Ramos (cell line): Measurements from ENCODE around the gene PCK2.

Experiments used
- in situ Hi-C: fragments of 300-500 bp; cut with MboI; formaldehyde crosslinking; loops from one replicate; pipeline ENCODE4 v1.14.3; 2022; ENCODE audit warnings: low sequenced_read_pairs; ENCODE audit not compliant: unreplicated experiment

PCK2 gene

DNA sequence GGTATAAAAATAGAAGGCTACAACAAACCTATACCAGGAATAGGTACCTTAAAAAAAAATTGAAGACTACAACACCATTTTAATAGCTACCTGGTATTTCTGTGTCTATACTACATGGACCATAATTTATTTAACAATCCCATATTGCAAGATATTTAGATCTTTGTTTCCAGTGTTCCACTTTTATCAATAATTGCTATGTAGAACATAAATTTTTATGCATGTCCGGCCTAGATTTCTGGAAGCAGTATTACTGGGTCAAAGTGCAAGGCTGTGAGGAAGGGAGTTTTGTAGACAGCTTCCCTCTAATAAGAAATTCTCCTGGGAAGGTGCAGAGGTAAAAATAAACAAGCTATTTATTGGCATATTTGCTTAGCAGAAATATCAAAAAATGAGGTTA is 16.4 kb downstream of the PCK2 start:
- in situ Hi-C loops = no loop called here

DNA sequence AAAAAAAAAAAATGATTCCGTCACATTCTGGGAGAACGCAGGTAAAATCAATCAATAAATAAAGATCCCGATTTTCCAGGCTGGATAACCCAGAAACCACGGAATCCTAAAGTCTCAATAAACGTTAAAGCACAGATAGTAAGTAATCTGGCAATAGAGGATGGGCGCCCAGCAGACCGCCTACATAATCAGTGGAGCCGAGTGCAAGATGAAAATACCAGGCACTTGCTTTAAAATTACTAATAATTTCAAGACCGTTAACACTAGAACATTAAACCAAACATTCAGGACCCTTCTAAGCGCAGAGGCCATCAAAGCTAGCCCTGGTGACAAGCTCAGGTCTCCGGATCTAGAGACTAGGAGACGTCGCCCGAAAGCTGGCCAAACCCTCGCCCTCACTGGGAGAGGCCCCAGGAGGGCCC is 19.3 kb downstream of the PCK2 start:
- in situ Hi-C loops = no loop called here

DNA sequence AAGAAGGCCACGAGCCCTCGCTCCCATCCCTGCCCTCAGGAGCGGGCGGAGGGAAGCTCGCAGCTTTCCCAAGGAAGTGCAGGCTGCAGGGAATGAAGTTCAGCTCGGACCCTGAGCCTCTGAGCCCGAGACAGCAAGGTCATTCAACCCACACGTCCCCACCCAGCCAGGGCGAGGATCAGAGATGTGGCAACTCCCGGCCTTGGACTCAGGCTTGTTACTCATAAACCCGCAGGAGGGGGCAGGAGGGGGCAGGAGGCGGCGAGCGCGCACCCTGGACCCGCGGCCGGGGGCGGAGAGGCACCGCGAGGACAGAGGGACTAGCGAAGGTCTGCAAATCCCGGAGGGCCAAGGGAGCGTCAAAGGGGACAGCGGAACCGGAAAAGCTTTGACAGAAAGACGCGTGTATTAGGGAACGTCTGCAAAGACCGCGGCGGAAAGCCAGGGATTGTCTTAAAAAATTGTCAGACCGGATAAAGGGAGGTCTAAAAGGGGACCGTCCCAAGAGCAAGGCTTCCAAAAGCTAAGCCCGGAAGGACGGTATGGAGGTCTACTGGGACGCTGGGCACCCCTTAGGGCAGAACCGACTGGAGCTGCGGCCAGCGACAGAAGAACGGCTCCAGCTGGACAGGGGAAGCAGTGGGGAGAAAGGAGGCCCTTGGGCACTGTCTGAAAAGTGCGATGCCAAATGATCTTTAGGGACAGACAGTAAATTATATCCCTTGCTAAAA is 19.9 kb downstream of the PCK2 start:
- in situ Hi-C loops = no loop called here

DNA sequence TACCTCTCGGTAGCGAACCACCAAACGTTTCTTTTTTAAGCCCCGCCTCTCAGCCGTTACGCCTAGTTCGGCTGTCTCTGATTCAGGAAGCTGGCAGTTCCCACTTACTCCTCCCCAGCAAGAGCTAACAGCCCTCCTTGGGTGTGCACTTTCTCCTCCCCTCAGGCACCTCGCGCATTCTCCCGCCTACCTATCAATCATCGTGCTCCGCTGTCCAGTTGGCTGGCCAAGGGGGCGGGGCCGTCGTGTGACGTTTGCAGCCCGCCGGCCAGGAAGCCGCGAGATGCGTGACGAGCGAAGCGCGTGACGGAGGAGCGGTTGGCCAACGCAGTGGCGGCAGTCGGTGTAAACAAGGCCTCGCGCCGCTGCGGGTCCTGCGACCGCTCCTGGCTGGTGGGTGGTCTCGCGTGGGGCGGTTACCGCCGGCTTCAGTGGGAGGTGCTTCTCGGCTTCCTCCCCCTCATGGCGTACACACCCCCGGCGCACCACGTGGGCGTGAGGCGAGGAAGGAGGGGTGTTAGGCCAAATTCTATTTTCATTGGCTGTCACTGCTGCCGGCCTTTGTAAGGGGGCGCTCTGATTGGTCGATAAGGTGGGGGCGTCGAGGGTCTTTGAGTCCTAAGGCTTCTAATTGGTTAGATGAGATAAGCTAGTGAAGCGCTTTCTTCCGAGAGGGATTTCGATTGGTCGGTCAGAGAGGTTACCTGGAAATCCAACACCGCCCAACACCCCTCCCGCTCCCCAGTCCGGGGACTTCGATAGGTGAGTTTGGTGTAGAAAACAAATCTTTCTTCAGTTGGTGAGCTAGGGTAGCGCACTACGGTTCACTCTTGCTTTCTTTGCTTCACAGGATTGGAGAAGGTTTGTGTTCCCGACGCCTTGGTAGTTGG is 20.7 kb downstream of the PCK2 start, which contains the start of the genes DCAF11 and NRL:
TSS of gene DCAF11 (plus strand) at position 246 of the 890 bp plus-strand sequence. CDS start 818 bp downstream, outside the sequence.
TSS of gene NRL (minus strand) at position 418 of the 890 bp plus-strand sequence. CDS start 32,101 bp downstream, outside the sequence.
- in situ Hi-C loops = no loop called here

DNA sequence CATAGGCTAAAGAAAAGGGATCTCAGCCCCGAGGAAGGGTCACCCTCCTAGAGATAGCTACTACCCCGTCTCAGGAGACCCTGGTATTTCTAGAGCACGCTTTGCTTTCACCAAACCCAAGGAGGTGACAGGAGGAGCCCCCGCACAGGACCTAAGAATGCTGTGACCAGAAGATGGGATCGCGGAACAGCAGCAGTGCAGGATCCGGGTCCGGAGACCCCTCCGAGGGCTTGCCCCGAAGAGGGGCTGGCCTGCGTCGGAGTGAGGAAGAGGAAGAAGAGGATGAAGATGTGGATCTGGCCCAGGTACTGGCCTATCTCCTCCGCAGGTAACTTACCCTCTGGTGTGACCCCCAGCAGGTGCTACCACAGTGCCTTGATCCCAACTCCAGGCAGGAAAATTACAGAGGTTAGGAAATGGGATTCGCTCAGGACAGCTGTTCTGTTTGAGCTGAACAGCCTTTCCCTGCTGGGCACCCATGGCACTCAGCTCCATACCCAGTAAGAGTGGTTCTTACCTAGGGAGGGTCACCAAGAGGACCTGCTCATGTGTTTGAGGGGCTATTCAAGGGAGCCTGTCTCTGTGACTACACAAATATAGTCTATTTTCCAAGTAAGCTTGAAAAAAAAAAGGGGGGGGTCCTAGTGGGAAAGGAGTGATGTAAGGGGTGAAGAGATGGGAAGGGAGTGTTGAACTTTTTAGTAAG is 21.5 kb downstream of the PCK2 start:
- in situ Hi-C loops = no loop called here

DNA sequence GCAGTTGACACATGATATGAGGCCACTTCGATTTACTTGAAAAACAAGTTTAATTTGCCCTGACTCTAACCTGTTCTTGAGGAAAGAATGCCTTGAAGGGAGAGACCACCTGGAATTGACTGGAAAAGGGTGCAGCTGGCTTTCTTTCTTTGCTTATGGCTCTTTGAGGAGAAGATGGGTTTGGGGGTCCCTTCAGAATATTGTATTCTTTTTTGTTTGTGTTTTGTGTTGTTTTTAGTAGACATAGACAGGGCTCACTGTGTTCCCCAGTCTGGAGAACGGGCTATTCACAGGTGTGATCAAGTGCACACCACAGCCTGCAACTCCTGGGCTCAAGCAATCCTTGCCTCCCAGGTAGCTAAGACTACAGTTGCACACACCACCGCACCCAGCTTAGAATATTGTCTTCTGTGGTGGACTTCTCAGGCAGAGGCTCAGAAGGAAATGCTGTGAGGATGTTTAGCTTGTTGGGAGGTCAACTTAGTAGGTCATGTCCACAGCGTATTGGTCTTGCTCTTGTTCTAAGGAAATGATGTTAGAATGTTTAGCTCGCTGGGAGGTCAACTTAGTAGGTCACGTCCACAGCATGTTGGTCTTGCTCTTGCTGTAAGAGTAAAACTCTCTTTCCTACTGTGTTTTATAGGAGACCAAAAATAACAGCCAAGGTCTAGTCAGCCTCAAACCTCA is 22.2 kb downstream of the PCK2 start:
- in situ Hi-C loops = no loop called here

DNA sequence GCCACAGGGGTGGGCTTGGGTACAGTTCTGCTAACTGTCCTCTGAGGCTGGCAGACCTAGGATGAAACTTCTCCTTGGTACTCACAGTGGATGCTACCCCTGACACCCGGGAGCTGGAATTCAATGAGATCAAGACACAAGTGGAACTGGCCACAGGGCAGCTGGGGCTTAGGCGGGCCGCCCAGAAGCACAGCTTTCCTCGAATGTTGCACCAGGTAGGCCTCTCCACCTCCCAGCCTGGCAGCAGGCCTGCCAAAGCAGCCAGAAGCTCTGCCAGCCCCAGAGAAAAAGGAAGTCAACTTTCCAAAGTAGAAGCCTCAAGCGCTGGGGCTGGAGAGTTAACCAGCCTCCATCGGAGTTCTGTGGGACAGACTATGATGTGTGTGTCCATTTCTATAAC is 23.1 kb downstream of the PCK2 start:
- in situ Hi-C loops = no loop called here

DNA sequence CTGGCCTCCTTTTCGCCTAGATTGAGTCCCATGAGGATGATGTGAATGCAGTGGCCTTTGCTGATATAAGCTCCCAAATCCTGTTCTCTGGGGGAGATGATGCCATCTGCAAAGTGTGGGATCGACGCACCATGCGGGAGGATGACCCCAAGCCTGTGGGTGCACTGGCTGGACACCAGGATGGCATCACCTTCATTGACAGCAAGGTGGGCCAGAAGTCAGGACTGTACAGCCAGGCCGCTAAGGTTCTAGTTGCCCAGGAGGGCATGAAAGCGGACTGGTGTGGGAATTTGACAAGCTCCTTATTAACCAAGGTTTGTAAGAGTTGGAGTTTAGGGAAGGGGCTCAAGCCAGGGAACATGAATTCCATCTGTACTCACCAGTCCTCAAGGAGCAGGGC is 25.6 kb downstream of the PCK2 start:
- in situ Hi-C loops = no loop called here

DNA sequence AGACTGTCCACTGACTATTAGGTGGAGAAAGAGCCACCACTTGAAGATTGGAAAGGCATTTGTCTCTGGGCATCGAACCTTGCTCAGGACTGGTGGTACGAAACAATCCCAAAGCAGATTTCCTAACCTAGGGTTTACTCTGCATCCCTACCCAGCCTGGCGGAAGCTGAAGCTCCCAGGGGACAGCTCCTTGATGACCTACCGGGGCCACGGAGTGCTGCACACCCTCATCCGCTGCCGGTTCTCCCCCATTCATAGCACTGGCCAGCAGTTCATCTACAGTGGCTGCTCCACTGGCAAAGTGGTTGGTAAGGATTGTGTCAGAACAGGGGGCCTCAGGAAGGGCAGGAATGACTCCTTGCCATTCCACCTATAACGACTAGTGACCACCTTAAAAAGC is 27.1 kb downstream of the PCK2 start:
- in situ Hi-C loops = no loop called here

DNA sequence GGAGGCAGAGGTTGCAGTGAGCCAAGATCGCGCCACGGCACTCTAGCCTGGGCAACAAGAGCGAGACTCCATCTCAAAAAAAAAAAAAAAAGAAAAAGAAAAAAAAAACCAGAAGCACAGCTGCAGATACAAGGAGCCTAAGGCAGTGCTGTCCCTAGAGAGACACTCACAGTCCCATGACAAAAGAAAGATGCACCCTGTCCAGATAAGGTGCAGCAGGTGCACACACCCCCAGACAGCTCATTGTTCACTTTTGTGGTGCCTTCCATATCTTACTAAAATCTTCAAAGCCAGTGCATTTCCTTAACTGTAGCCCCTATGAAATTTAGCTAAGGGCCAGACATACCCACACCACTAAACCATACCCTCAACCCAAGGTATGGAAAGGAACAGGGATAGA is 28.3 kb downstream of the PCK2 start:
- in situ Hi-C loops = no loop called here

DNA sequence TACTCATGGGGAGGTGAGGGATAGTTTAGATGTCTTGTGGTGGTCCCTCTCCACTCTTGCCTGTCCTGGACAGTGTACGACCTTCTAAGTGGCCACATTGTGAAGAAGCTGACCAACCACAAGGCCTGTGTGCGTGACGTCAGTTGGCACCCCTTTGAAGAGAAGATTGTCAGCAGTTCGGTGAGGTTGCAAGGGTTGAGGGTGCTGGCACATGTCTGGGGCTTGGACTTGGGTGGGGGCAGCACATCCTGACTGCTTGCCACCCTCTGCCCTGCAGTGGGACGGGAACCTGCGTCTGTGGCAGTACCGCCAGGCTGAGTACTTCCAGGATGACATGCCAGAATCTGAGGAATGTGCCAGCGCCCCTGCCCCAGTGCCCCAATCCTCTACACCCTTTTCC is 28.8 kb downstream of the PCK2 start:
- in situ Hi-C loops = no loop called here

DNA sequence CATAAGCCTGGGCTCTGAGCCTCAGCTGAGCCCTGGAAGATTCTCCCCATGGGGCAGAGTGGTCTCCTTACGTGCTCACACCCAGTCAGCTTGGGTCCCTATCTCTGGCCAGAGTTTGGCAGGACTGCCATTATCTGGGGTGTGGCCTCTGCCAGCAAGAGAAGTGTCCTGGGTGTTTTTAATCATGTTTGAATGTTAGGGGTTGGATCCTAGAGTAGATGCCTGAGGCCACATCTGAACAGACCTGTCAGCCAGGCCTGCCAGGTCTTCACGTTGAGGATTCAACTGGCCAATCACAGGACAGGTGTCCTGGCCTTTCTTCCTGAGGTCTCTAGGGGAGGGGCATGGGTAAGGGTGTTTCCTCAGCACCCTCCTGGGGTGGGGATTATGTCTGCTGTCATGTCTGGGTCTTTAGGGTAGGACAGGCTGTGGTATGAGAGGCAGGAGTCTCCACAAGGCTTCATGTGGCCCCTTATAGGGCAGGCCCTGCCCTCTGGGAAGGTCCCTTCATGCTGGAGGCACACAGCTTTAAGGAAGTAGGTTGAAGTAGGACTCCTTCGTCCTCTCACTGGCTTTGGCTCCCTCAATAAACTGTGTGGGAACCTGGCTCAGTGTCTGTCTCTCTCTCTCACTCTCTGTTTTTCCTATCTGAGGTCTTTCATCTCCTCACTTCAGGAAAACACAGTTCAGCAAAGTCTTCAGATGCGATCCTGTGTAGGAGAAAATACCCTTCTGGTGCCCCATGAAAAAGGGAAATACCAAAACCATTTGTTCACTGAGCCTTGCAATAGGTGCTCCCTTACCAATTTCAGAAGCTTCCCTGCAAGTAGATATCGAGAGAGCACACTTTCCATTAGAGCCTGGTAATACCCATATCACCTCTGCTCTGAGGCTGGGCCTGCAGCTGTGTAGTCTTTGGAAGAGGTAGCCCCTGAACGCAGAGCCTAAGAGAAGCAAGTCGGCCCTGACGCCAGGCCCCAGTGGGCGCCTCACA is 29.6 kb downstream of the PCK2 start:
- in situ Hi-C loops = no loop called here

DNA sequence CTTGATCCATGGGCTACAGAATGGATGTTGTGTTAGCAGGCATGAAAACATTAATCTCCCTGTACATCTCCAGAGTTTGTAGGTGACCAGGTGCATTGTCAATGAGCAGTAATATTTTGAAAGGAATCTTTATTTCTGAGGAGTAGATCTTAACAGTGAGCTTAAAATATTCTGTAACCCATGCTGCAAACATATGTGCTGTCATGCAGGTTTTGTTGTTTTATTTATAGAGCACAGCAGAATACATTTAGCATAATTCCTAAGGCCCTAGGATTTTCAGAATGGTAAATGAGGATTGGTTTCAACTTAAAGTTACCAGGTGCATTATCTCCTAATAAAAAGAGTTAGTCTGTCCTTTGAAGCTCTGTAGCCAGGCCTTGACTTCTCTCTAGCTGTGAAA is 32.8 kb downstream of the PCK2 start:
- in situ Hi-C loops = no loop called here

DNA sequence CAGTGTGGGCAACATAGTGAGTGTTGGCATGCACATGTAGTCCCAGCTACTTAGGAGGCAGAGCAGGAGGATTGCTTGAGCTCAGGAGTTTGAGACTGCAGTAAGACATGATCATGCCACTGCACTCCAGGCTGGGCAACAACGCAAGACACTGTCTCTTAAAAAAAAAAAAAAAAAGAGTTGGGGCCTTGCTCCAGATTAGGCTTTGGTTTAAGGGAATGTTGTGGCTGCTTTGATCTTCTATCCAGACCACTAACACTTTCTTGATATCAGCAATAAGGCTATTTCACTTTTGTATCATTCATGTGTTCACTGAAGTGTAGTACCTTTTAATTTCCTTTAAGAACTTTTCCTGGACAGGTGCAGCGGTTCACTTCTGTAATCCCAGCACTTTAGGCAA is 33.6 kb downstream of the PCK2 start:
- in situ Hi-C loops = no loop called here

DNA sequence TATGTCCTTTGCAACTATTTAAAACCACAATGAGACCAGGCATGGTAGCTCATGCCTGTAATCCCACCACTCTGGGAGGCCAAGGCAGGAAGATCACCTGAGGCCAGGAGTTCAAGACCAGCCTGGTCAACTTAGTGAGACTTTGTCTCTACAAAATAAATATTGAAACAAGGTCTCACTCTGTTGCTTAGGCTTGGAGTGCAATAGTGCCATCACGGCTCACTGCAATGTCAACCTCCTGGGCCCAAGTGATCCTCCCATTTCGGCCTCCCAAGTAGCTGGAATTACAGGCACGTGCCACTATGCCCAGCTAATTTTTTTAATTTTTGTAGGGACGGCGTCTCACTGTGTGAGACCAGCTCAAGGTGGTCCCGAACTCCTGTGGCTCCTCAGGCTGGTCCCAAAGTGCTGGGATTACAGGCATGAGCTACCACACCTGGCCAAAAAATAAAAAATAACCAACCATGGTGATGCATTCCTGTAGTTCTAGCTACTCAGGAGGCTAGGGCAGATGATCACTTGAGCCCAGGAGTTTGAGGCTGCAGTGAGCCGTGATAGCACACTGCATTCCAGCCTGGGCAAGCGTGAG is 35.4 kb downstream of the PCK2 start:
- in situ Hi-C loops = no loop called here

DNA sequence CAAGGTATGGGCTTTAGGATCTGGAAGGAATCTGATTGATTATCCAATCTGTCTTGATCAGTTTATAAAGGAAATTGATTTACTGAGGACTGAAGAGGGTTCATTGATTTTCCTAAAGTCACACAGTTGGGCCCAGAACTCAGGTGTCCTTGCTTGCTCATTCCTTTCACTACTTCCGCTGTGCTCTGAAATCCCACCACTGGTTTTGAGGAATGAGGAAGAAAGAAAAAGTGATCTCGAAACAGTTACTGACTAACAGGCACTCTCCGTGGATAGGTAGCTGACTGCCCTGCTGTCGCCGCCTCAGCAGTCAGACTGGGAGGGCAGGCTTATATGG is 36.2 kb downstream of the PCK2 start, which contains the start of gene FITM1:
TSS of gene FITM1 (plus strand) at position 280 of the 337 bp plus-strand sequence. CDS start 905 bp downstream, outside the sequence.
- in situ Hi-C loops = no loop called here

DNA sequence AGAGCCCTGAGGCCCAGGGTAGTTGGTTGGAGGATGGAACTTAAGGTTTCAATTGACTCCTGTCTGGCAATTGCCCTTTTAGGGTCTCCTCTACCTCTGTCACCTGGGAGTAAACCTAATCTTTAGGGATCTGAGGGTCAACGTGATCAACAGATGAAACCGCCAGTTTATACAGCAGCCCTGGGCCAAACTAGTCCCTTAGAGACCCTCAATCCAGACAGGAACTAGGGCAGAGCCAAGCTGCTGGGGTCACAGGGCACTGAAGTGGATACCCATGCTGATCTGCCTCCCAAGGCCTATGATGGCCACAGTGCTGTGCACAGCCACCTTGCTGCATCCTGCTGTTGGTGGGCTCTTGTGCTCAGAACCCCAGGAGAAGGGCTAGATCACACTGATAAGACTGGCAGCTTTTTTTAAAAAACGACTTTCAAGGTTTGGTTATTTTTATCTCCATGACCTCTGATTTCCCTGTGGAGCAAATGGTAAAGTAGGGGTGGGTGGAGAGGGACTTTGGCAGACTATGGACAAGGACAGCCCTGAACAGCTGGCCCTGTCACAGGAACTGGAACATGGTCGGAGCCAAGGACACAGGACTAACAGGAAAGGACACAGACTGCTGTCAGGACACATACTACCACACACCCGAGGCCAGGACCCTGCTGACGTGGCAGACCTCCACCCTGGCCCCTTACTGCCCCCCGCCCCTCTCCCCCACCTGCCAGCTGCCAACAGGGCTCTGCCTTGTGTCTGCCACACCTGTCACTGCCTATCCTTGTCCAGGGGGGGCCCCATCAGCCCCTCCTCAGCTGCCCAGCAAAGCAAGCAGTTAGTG is 36.8 kb downstream of the PCK2 start:
- in situ Hi-C loops = no loop called here

DNA sequence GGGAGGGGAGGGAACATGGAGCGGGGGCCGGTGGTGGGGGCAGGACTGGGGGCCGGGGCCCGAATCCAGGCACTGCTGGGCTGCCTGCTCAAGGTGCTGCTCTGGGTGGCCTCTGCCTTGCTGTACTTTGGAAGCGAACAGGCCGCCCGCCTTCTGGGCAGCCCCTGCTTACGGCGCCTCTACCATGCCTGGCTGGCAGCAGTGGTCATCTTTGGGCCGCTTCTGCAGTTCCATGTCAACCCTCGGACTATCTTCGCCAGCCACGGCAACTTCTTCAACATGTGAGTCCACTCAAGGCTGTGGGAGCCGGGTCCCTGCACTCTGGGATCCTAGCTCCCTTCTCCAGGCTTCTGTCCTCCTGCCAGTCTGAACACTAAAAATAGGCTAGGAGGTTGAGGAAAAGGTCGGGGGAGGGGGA is 37.4 kb downstream of the PCK2 start:
- in situ Hi-C loops = no loop called here
